Measurements from ENCODE around the gene DDIT4L. TPM values are rescaled to one million over a fixed set of nuclear protein-coding genes. Genes with fewer than 3 reads are reported as not detected.
A peak's percentile ranks its signal among the peaks of the same experiment; 100 is the strongest.

The DDIT4L gene
- total and polyA plus RNA-seq, 2 of the 4 experiments (the other 2 are of a cell fraction): 3.1 to 3.9 TPM

- no peak overlapping the region for H3K14ac ChIP-seq (replicated peaks; ENCODE audit: low read depth, low read length)
- WGBS, 2 experiments (ENCODE audit: extremely low coverage in 2 of 2, insufficient read length in 1 of 2): no CpG with 5 or more reads among the region's 5 CpGs
- no peaks in the 10 kb centered on the region for H3K27me3 ChIP-seq (ENCODE audit: control insufficient read depth, insufficient read depth, low read length)
- peak; percentile 50 for ATAC-seq (ENCODE audit: low read depth)
- no peak overlapping the region for H2BK5ac ChIP-seq (ENCODE audit: low read depth, low read length, poor library complexity, severe bottlenecking)
- intact Hi-C loops (cut with micrococcal nuclease) (no loop called here), in situ Hi-C loops (cut with MboI; ENCODE audit: low sequenced_read_pairs) (no loop called here), dilution Hi-C loops (cut with HindIII; ENCODE audit: low sequenced_read_pairs, unreplicated experiment) (no loop called here)
- no peak for TF ChIP-seq CHD1 (IDR thresholded peaks at IDR 0.05; ENCODE audit: low read depth, low read length)
- no peak for TF ChIP-seq BHLHE40 (IDR thresholded peaks at IDR 0.05; ENCODE audit: low read depth, low read length)
- TF ChIP-seq MXI1 (IDR thresholded peaks at IDR 0.05; ENCODE audit: borderline replicate concordance, low read depth, low read length): no peak
- TF ChIP-seq ELK1 (IDR thresholded peaks at IDR 0.05; ENCODE audit: borderline replicate concordance, low read depth, low read length): no peak
- TF ChIP-seq RAD21 (IDR thresholded peaks at IDR 0.05; ENCODE audit: low read length): no peak
- no peak for TF ChIP-seq NFE2L2 (IDR thresholded peaks at IDR 0.05; ENCODE audit: low read depth, low read length)
- no peak overlapping the region for H2BK15ac ChIP-seq (ENCODE audit: low read depth, low read length)
- H2BK20ac ChIP-seq (ENCODE audit: low read depth, low read length): no peak overlapping the region
- H3K9ac ChIP-seq (ENCODE audit: low read depth, low read length): no peak overlapping the region
- H3K18ac ChIP-seq (ENCODE audit: low read depth, low read length): no peak overlapping the region
- H4K5ac ChIP-seq (ENCODE audit: low read depth, low read length): no peak overlapping the region
- H3K4me3 ChIP-seq (ENCODE audit: insufficient read depth, low read depth, low read length): no peak overlapping the region
- peaks cover 2% of the 10 kb centered on the region; the same call in 1 of the 2 replicates for H3K4me1 ChIP-seq (ENCODE audit: control insufficient read depth, insufficient read depth, low read length)
- no peaks in the 10 kb centered on the region for H3K79me1 ChIP-seq (ENCODE audit: low read depth in 1 of 2, low read length in 2 of 2)
- H3K56ac ChIP-seq (ENCODE audit: extremely low read depth, insufficient read depth, low read length): no peak overlapping the region
- H2AFZ ChIP-seq (replicated peaks; ENCODE audit: low read length, poor library complexity): no peak overlapping the region
- no peaks in the 10 kb centered on the region for H3K9me3 ChIP-seq (ENCODE audit: control insufficient read depth, insufficient read depth, low read length)
- peaks cover 2% of the 10 kb centered on the region for H3K9me1 ChIP-seq (ENCODE audit: insufficient read depth, low read length)
- no peaks in the 10 kb centered on the region for H4K20me1 ChIP-seq (ENCODE audit: insufficient read depth, low read length)
- H3K27ac ChIP-seq (ENCODE audit: insufficient read depth, low read length): no peak overlapping the region
- no peak overlapping the region for H3K23ac ChIP-seq (ENCODE audit: low read depth, low read length)
- H4K8ac ChIP-seq (ENCODE audit: low read depth in 2 of 2, low read length in 2 of 2): no peak overlapping the region
- no peak overlapping the region for H2AK5ac ChIP-seq (ENCODE audit: low read depth, low read length)
- no peaks in the 10 kb centered on the region for H3K36me3 ChIP-seq (ENCODE audit: control insufficient read depth, insufficient read depth, low read length)
- BruUV-seq (replicated peaks): no TSS peak
- H4K91ac ChIP-seq (ENCODE audit: insufficient read depth, low read depth, low read length): no peak overlapping the region
- DNase-seq: peak; percentile 63
- no peak overlapping the region for H2AK9ac ChIP-seq (replicated peaks; ENCODE audit: low read depth, low read length, poor library complexity)
- no peak overlapping the region for H2BK120ac ChIP-seq (ENCODE audit: low read depth, low read length)
- no peak overlapping the region for H3K4me2 ChIP-seq (ENCODE audit: low read depth, low read length)
- ChIA-PET POLR2A (ENCODE audit: unreplicated experiment) (no interaction called here), CTCF (no interaction called here)
- no peak overlapping the region for H3K4ac ChIP-seq (ENCODE audit: low read depth, low read length)
These were observed 21.7 kb downstream of the DDIT4L start for GRCh38 chr4:100168521-100168920.
